ENCODE measurements around the gene PLEK. TPM values are rescaled to one million over a fixed set of nuclear protein-coding genes. Genes with fewer than 3 reads are reported as not detected.

Gene PLEK
- 310 TPM for polyA plus RNA-seq (2012; ENCODE audit: missing spikeins)

- TF ChIP-seq TAF1 (IDR thresholded peaks at IDR 0.05; ENCODE audit: borderline replicate concordance, low read depth, low read length), result peak; percentile 90
- peak; percentile 98 for TF ChIP-seq POLR2A (IDR thresholded peaks at IDR 0.05; ENCODE audit: low read depth, low read length)
- peak; percentile 96 for TF ChIP-seq POLR2AphosphoS5 (IDR thresholded peaks at IDR 0.05; ENCODE audit: low read depth, low read length)
- FAIRE-seq (peak; percentile 97), DNase-seq (ENCODE audit: insufficient read length) (no peak)
Measured at GRCh38 chr2:68365087-68365486, at the start of gene PLEK. PLEK (plus strand) TSS chr2:68365282; CDS start chr2:68365352, 70 bp downstream.

- FAIRE-seq, result no peak
- DNase-seq (ENCODE audit: insufficient read length), result no peak
- TF ChIP-seq TAF1 (IDR thresholded peaks at IDR 0.05; ENCODE audit: borderline replicate concordance, low read depth, low read length) (no peak), POLR2AphosphoS5 (IDR thresholded peaks at IDR 0.05; ENCODE audit: low read depth, low read length) (no peak), POLR2A (IDR thresholded peaks at IDR 0.05; ENCODE audit: low read depth, low read length) (no peak)
Measured at GRCh38 chr2:68316111-68316510, 49.0 kb upstream of the PLEK start.

- no peak for DNase-seq (ENCODE audit: insufficient read length)
- no peak for TF ChIP-seq POLR2AphosphoS5 (IDR thresholded peaks at IDR 0.05; ENCODE audit: low read depth, low read length)
- TF ChIP-seq TAF1 (IDR thresholded peaks at IDR 0.05; ENCODE audit: borderline replicate concordance, low read depth, low read length), result no peak
- no peak for TF ChIP-seq POLR2A (IDR thresholded peaks at IDR 0.05; ENCODE audit: low read depth, low read length)
- FAIRE-seq, result no peak
Measured at GRCh38 chr2:68317971-68318913, 46.8 kb upstream of the PLEK start.

GRCh38 chr2:68318914-68319397 lies 46.1 kb upstream of the PLEK start:
- no peak for FAIRE-seq
- DNase-seq (ENCODE audit: insufficient read length), result no peak
- TF ChIP-seq POLR2AphosphoS5 (IDR thresholded peaks at IDR 0.05; ENCODE audit: low read depth, low read length) (no peak), POLR2A (IDR thresholded peaks at IDR 0.05; ENCODE audit: low read depth, low read length) (no peak), TAF1 (IDR thresholded peaks at IDR 0.05; ENCODE audit: borderline replicate concordance, low read depth, low read length) (no peak)

GRCh38 chr2:68319398-68320117 lies 45.5 kb upstream of the PLEK start, which contains the start of gene CNRIP1:
CNRIP1 (minus strand) TSS chr2:68319949; CDS start chr2:68319400, 549 bp downstream.
- FAIRE-seq (no peak), DNase-seq (ENCODE audit: insufficient read length) (peak; percentile 23)
- no peak for TF ChIP-seq POLR2AphosphoS5 (IDR thresholded peaks at IDR 0.05; ENCODE audit: low read depth, low read length)
- TF ChIP-seq POLR2A (IDR thresholded peaks at IDR 0.05; ENCODE audit: low read depth, low read length), result no peak
- TF ChIP-seq TAF1 (IDR thresholded peaks at IDR 0.05; ENCODE audit: borderline replicate concordance, low read depth, low read length), result no peak

GRCh38 chr2:68320118-68320641 lies 44.9 kb upstream of the PLEK start:
- TF ChIP-seq TAF1 (IDR thresholded peaks at IDR 0.05; ENCODE audit: borderline replicate concordance, low read depth, low read length) (no peak), POLR2AphosphoS5 (IDR thresholded peaks at IDR 0.05; ENCODE audit: low read depth, low read length) (no peak), POLR2A (IDR thresholded peaks at IDR 0.05; ENCODE audit: low read depth, low read length) (no peak)
- FAIRE-seq (no peak), DNase-seq (ENCODE audit: insufficient read length) (no peak)

- FAIRE-seq, result no peak
- DNase-seq (ENCODE audit: insufficient read length), result no peak
Measured at GRCh38 chr2:68325056-68325455, 40.0 kb upstream of the PLEK start.

GRCh38 chr2:68328901-68329300 lies 36.2 kb upstream of the PLEK start:
- DNase-seq (ENCODE audit: insufficient read length) (no peak), FAIRE-seq (no peak)
- TF ChIP-seq POLR2AphosphoS5 (IDR thresholded peaks at IDR 0.05; ENCODE audit: low read depth, low read length) (no peak), POLR2A (IDR thresholded peaks at IDR 0.05; ENCODE audit: low read depth, low read length) (no peak), TAF1 (IDR thresholded peaks at IDR 0.05; ENCODE audit: borderline replicate concordance, low read depth, low read length) (no peak)

More at GRCh38 chr2:68325056-68325455, 40.0 kb upstream of the PLEK start:
- TF ChIP-seq POLR2A (IDR thresholded peaks at IDR 0.05; ENCODE audit: low read depth, low read length) (no peak), POLR2AphosphoS5 (IDR thresholded peaks at IDR 0.05; ENCODE audit: low read depth, low read length) (no peak), TAF1 (IDR thresholded peaks at IDR 0.05; ENCODE audit: borderline replicate concordance, low read depth, low read length) (no peak)

- peak; percentile 71 for FAIRE-seq
- DNase-seq (ENCODE audit: insufficient read length), result no peak
Measured at GRCh38 chr2:68330691-68331090, 34.4 kb upstream of the PLEK start.

GRCh38 chr2:68333009-68333408 lies 32.1 kb upstream of the PLEK start:
- FAIRE-seq (no peak), DNase-seq (ENCODE audit: insufficient read length) (no peak)
- TF ChIP-seq POLR2A (IDR thresholded peaks at IDR 0.05; ENCODE audit: low read depth, low read length), result no peak
- TF ChIP-seq TAF1 (IDR thresholded peaks at IDR 0.05; ENCODE audit: borderline replicate concordance, low read depth, low read length), result no peak
- TF ChIP-seq POLR2AphosphoS5 (IDR thresholded peaks at IDR 0.05; ENCODE audit: low read depth, low read length), result no peak

More at GRCh38 chr2:68330691-68331090, 34.4 kb upstream of the PLEK start:
- TF ChIP-seq POLR2A (IDR thresholded peaks at IDR 0.05; ENCODE audit: low read depth, low read length) (no peak), POLR2AphosphoS5 (IDR thresholded peaks at IDR 0.05; ENCODE audit: low read depth, low read length) (no peak), TAF1 (IDR thresholded peaks at IDR 0.05; ENCODE audit: borderline replicate concordance, low read depth, low read length) (no peak)

GRCh38 chr2:68333931-68334330 lies 31.2 kb upstream of the PLEK start:
- DNase-seq (ENCODE audit: insufficient read length), result no peak
- FAIRE-seq, result no peak
- TF ChIP-seq POLR2A (IDR thresholded peaks at IDR 0.05; ENCODE audit: low read depth, low read length) (no peak), POLR2AphosphoS5 (IDR thresholded peaks at IDR 0.05; ENCODE audit: low read depth, low read length) (no peak)

Data from GM12892 (cell line).